Upper lobe of left lung (tissue), 4 donors: ENCODE measurements around the gene OR2M3.

ENCODE experiments used
- CTCF ChIP-seq, 6 experiments: fragments of 450-650 bp in 4 of 6; fragments of 200-600 bp in 2 of 6; sonication (generic) in 2 of 6; IDR thresholded peaks; one replicate each; pipeline ENCODE4 v1.5.1; 2016 to 2019; ENCODE audit warnings: antibody characterized with exemption in 6 of 6
- EP300 ChIP-seq, 4 donors: sonication (generic); formaldehyde crosslinking; IDR thresholded peaks; one replicate each; pipeline ENCODE4 v1.5.1; 2017; ENCODE audit warnings: antibody characterized with exemption in 4 of 4, control low read depth in 2 of 4

GRCh38 chr1:248225537-248225936 lies 28.5 kb downstream of the OR2M3 start:
- TF ChIP-seq CTCF (IDR thresholded peaks at IDR 0.05) = no peak
- TF ChIP-seq EP300 (IDR thresholded peaks at IDR 0.05) = no peak
